ENCODE results near the gene SMARCD2. TPM values are rescaled to one million over a fixed set of nuclear protein-coding genes. Genes with fewer than 3 reads are reported as not detected.
"Not testable (repeated sequence)": the region's sequence is repeated elsewhere in the genome, so short reads cannot be mapped to it uniquely, and the experiment has no call there.

SMARCD2 gene
- total RNA-seq, 2 donors from 2014 or later: 30.4 to 51.3 TPM

- no peaks in the 10 kb centered on the region for H3K27me3 ChIP-seq
- H3K27ac ChIP-seq: no peak overlapping the region
- H3K4me3 ChIP-seq: no peak overlapping the region
- DNase-seq (ENCODE audit: low spot score): no peak
- H3K4me1 ChIP-seq: no peaks in the 10 kb centered on the region
- H3K36me3 ChIP-seq: no peaks in the 10 kb centered on the region
- TF ChIP-seq CTCF (IDR thresholded peaks at IDR 0.05): no peak
- no peaks in the 10 kb centered on the region for H3K9me3 ChIP-seq
Measured at GRCh38 chr17:63880706-63881105, 38.2 kb upstream of the SMARCD2 start.

- DNase-seq (ENCODE audit: low spot score); H3K36me3 ChIP-seq; H3K27me3 ChIP-seq; H3K9me3 ChIP-seq; H3K27ac ChIP-seq; H3K4me1 ChIP-seq; H3K4me3 ChIP-seq: not testable (repeated sequence)
Measured at GRCh38 chr17:63878413-63878812, 35.9 kb upstream of the SMARCD2 start.

- H3K9me3 ChIP-seq; H3K27ac ChIP-seq; DNase-seq (ENCODE audit: low spot score); H3K27me3 ChIP-seq; H3K36me3 ChIP-seq; H3K4me1 ChIP-seq; H3K4me3 ChIP-seq: not testable (repeated sequence)
Measured at GRCh38 chr17:63874693-63875092, 32.2 kb upstream of the SMARCD2 start.

GRCh38 chr17:63874061-63874626 is 31.7 kb upstream of the SMARCD2 start:
- not testable (repeated sequence) for H3K4me3 ChIP-seq; H3K4me1 ChIP-seq; H3K27ac ChIP-seq; H3K36me3 ChIP-seq; H3K27me3 ChIP-seq; H3K9me3 ChIP-seq; DNase-seq (ENCODE audit: low spot score)

- H3K4me1 ChIP-seq; H3K9me3 ChIP-seq; H3K27ac ChIP-seq; H3K36me3 ChIP-seq; H3K27me3 ChIP-seq; H3K4me3 ChIP-seq; DNase-seq (ENCODE audit: low spot score): not testable (repeated sequence)
Measured at GRCh38 chr17:63873577-63873976, 31.1 kb upstream of the SMARCD2 start, which contains the start of gene CSH2. CSH2 (minus strand) TSS chr17:63873677; CDS start chr17:63873614, 63 bp downstream.

- H3K9me3 ChIP-seq; H3K4me3 ChIP-seq; DNase-seq (ENCODE audit: low spot score); H3K27ac ChIP-seq; H3K27me3 ChIP-seq; H3K36me3 ChIP-seq; H3K4me1 ChIP-seq: not testable (repeated sequence)
Measured at GRCh38 chr17:63871646-63872365, 29.3 kb upstream of the SMARCD2 start.

- H3K4me1 ChIP-seq, H3K27ac ChIP-seq: not testable (repeated sequence)
Measured at GRCh38 chr17:63870292-63870665, 27.8 kb upstream of the SMARCD2 start.

GRCh38 chr17:63869491-63870291 is 27.2 kb upstream of the SMARCD2 start:
- not testable (repeated sequence) for H3K27me3 ChIP-seq; H3K27ac ChIP-seq; DNase-seq (ENCODE audit: low spot score); H3K36me3 ChIP-seq; H3K4me1 ChIP-seq; H3K9me3 ChIP-seq; H3K4me3 ChIP-seq

More at GRCh38 chr17:63870292-63870665, 27.8 kb upstream of the SMARCD2 start:
- H3K27me3 ChIP-seq; H3K36me3 ChIP-seq; H3K4me3 ChIP-seq; DNase-seq (ENCODE audit: low spot score); H3K9me3 ChIP-seq: not testable (repeated sequence)

GRCh38 chr17:63866625-63867024 is 24.1 kb upstream of the SMARCD2 start:
- H3K27ac ChIP-seq; H3K27me3 ChIP-seq; H3K4me3 ChIP-seq; H3K4me1 ChIP-seq; H3K36me3 ChIP-seq; H3K9me3 ChIP-seq; DNase-seq (ENCODE audit: low spot score): not testable (repeated sequence)

- Histone ChIP-seq H3K27me3 (no peaks in the 10 kb centered on the region), H3K36me3 (no peaks in the 10 kb centered on the region), H3K4me1 (no peaks in the 10 kb centered on the region), H3K4me3 (no peak overlapping the region), H3K27ac (no peak overlapping the region), H3K9me3 (no peaks in the 10 kb centered on the region)
- no peak for DNase-seq (ENCODE audit: low spot score)
- no peak for TF ChIP-seq CTCF (IDR thresholded peaks at IDR 0.05)
Measured at GRCh38 chr17:63859257-63859656, 16.8 kb upstream of the SMARCD2 start.

- not testable (repeated sequence) for DNase-seq (ENCODE audit: low spot score); H3K9me3 ChIP-seq; H3K27ac ChIP-seq; H3K36me3 ChIP-seq; H3K4me3 ChIP-seq; H3K27me3 ChIP-seq; H3K4me1 ChIP-seq
Measured at GRCh38 chr17:63856425-63856824, 13.9 kb upstream of the SMARCD2 start.

Data from right atrium auricular region (tissue), 2 donors.